Stimulated activated CD8-positive, alpha-beta memory T cell treated with anti-CD3 and anti-CD28 coated beads, Interleukin-15, amount 100 ng/mL, for 48 hours (primary cell): ENCODE measurements around the gene CMTM4.
"Not testable (repeated sequence)": the region's sequence is repeated elsewhere in the genome, so short reads cannot be mapped to it uniquely, and the experiment has no call there.

ENCODE experiments used
- DNase-seq, 2 donors: peaks; one replicate each; pipeline ENCODE4 v3.0.0-alpha.2; 2020; ENCODE audit warnings: low read depth in 2 of 2

Gene CMTM4

GRCh38 chr16:66616169-66616568 lies 80.4 kb downstream of the CMTM4 start:
- DNase-seq = no peak

GRCh38 chr16:66614161-66614802 lies 82.3 kb downstream of the CMTM4 start:
- no peak for DNase-seq

GRCh38 chr16:66612422-66612821 lies 84.1 kb downstream of the CMTM4 start:
- no peak for DNase-seq

- not testable (repeated sequence) for DNase-seq
Observed at GRCh38 chr16:66611911-66612310, 84.6 kb downstream of the CMTM4 start.

- DNase-seq = no peak
Observed at GRCh38 chr16:66610111-66610820, 86.3 kb downstream of the CMTM4 start.

DNA sequence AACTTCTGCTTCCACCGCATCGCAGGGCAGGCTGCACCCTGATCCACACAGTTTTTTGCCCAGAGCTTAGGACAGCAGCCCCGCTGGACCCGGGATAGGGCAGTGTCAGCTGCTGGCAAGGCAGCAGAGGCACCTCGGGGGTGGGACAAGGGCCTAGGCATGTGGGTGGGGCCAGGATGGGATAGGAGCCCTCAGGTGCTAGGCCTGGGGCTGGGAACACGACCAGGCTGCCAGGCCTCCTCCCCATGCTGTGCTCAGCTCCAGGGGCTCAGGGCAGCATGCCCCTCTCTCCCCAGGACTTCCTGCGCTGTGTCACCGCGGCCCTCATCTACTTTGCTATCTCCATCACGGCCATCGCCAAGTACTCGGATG lies 87.4 kb downstream of the CMTM4 start:
- DNase-seq = no peak

DNA sequence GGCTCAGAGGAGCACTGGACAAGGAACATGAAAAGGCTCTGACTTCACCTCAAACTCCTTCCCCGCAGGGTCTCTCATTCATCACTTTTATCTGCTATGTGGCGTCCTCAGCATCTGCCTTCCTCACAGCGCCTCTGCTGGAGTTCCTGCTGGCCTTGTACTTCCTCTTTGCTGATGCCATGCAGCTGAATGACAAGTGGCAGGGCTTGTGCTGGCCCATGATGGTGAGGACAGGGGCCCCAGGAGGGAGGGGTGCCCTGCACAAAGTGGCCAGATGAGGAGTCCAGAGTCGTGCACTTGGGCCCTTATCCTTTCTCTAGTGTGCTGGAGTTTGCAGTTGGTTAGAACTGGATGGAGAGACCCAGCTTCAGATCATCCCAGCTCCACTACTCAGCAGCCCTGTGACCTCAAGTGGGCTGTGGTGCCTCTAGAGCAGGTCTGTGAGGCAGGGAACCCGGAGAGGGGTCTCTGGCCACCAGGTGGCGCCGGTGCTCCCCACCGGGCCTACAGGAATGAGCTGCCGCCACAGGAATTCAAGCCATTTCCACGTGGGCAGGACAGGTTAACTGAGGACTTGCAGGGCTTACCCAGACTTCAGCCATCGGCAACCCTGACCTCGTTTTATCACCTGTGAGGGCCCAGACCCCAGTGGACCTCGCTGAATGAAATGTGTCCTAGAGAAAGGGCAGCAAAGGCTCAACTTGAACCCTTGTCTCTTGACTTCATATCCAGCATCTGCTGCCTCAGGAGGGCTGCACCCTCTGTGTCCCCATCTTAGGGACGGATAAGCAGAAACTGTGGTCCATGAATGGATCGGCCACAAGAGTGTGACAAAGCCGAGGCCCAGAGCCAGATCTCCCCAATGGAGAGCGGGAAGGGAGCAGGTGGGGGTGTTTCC lies 88.1 kb downstream of the CMTM4 start:
- DNase-seq = peak; percentile 77 to 78

GRCh38 chr16:66605979-66606751 lies 90.4 kb downstream of the CMTM4 start:
- DNase-seq = no peak

- no peak for DNase-seq
Observed at GRCh38 chr16:66605177-66605978, 91.2 kb downstream of the CMTM4 start.

GRCh38 chr16:66604376-66605176 lies 92.0 kb downstream of the CMTM4 start, which contains the start of gene CMTM3:
TSS of gene CMTM3 (plus strand) at chr16:66604704. CDS start at chr16:66604806, 102 bp downstream.
- peak; percentile 64 to 65 for DNase-seq

DNA sequence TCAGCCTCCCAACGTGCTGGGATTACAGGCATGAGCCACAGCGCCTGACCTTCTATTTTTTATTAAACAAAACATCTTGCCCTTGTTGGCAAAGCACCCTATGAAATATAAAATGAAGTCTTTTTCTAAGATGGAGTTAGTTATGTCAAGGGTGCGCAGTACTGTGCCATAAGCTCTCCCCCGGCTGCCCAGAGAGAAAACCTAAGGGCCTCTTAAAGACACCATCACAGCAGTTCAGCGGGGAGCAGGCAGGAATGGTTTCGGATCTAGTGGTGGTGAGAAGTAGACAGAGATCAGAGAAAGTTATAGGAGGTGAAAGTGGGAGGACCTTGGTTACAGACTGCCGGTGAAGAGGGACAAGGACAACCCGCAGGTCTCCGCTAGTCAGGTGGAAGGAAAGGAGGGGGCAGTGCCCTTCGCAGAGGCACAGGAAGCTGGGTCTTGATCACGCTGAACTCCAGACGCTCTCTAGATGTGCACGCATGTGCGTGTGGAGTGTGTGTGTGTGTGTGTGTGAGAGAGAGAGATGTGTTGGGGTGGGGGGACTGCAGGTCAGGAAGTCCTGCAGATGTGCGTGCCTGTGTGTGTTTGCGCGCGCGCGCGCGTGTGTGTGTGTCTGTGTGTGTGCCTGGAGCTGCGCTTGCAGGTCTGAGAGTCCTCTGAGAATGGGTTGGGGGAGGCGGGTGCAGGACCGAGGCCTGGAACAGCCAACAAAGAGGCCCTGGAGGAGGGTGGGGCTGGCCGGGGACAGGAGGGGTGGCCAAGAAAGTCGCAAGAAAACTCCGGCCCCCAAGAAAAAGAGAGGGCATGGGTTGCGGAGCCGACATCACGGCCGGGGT lies 92.8 kb downstream of the CMTM4 start:
- peak; percentile 46 to 53 for DNase-seq

- DNase-seq = no peak
Observed at GRCh38 chr16:66601471-66601870, 95.1 kb downstream of the CMTM4 start.

- no peak for DNase-seq
Observed at GRCh38 chr16:66600477-66600876, 96.1 kb downstream of the CMTM4 start.

DNA sequence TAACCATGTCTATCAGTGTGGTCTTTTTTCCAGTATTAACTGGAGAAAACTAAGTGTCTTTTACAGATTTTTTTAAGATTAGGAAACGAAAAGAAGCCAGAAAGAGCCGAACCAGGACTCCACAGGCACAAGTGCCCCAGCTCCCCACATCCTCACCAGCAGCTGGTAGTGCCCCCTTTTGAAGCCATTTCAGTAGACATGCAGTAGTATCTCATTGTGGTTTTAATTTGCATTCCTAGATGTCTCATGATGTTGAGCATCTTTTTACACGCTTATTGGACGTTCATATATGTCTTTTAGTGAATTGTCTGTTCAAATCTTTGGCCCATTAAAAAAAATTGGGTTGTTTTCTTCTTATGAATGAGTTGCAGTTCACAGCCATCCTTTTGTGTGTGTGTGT lies 96.8 kb downstream of the CMTM4 start:
- DNase-seq = no peak

DNA sequence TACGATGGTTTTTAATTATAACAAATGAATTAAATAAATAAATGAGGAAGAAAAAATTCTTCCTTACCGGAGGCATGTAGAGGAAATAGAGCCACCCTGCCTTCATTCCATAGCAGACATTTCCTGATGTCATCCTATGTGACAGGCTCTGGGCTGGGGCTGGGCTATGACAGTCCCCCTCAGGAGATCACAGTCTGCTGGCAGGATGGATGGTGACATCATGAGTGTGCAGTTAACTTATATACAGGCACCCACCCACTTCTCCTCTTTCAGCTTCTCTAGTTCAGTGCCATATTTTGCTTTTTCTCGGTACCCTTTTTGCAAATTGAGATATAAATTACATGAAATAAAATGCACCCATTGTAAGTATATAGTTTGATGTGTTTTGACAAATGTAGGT lies 98.4 kb downstream of the CMTM4 start:
- DNase-seq = no peak

GRCh38 chr16:66596986-66597848 lies 99.3 kb downstream of the CMTM4 start:
- no peak for DNase-seq

GRCh38 chr16:66596559-66596958 lies 100.0 kb downstream of the CMTM4 start:
- DNase-seq = not testable (repeated sequence)

DNA sequence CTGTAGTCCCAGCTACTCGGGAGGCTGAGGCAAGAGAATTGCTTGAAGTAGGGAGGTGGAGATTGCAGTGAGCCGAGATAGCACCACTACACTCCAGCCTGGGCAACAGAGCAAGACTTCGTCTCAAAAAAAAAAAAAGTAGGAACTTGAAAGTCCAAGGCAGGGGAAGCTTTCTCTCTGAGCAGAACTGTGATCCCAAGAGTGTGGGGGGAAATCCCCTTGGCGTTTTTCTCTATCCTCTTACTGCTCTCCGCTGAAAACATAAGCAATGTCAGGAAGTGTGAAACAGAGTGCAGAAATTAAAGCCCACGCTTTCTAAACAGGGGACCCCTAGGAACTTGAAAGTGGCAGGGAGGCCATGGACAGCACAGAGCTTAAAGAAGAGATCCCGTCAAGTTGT lies 101.8 kb downstream of the CMTM4 start:
- no peak for DNase-seq
